Measurements from ENCODE around the gene ITGA2. TPM values are rescaled to one million over a fixed set of nuclear protein-coding genes. Genes with fewer than 3 reads are reported as not detected.

The ITGA2 gene
- polyA plus RNA-seq, 1 experiment: 71.9 TPM

DNA sequence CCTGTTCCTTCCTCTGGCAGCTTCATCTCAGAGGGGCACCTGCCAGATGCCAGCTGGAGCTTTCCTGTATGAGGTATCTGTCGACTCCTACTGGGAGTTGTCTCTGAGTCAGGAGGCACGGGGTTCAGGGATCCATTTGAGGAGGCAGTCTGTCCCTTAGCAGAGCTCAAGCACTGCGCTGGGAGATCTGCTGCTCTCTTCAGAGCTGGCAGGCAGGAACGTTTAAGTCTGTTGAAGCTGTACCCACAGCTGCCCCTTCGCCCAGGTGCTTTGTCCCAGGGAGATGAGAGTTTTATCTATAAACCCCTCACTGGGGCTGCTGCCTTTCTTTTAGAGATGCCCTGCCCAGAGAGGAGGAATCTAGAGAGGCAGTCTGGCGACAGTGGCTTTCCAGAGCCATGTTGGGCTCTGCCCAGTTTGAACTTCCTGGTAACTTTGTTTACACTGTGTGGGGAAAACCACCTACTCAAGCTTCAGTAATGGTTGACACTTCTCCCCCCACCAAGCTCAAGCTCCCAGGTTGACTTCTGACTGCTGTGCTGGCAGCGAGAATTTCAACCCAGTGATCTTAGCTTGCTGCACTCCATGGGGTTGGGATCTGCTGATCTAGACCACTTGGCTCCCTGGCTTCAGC lies 11.8 kb upstream of the ITGA2 start:
- Histone ChIP-seq H3K9me3 (ENCODE audit: control insufficient read depth, insufficient read depth, low read length) (peaks cover 18% of the 10 kb centered on the region; the same call in 1 of the 2 replicates), H3K27me3 (ENCODE audit: control insufficient read depth, insufficient read depth, low read length) (no peaks in the 10 kb centered on the region), H3K27ac (ENCODE audit: low read depth, low read length) (no peak overlapping the region), H3K4me3 (ENCODE audit: low read depth, low read length) (no peak overlapping the region)
- CTCF ChIA-PET: no interaction called here
- POLR2A ChIA-PET: no interaction called here
- TF ChIP-seq, protein P1, sequence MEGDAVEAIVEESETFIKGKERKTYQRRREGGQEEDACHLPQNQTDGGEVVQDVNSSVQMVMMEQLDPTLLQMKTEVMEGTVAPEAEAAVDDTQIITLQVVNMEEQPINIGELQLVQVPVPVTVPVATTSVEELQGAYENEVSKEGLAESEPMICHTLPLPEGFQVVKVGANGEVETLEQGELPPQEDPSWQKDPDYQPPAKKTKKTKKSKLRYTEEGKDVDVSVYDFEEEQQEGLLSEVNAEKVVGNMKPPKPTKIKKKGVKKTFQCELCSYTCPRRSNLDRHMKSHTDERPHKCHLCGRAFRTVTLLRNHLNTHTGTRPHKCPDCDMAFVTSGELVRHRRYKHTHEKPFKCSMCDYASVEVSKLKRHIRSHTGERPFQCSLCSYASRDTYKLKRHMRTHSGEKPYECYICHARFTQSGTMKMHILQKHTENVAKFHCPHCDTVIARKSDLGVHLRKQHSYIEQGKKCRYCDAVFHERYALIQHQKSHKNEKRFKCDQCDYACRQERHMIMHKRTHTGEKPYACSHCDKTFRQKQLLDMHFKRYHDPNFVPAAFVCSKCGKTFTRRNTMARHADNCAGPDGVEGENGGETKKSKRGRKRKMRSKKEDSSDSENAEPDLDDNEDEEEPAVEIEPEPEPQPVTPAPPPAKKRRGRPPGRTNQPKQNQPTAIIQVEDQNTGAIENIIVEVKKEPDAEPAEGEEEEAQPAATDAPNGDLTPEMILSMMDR (IDR thresholded peaks at IDR 0.05; ENCODE audit: low read depth, low read length): no peak
- no peak for DNase-seq (ENCODE audit: low read depth, low spot score)

DNA sequence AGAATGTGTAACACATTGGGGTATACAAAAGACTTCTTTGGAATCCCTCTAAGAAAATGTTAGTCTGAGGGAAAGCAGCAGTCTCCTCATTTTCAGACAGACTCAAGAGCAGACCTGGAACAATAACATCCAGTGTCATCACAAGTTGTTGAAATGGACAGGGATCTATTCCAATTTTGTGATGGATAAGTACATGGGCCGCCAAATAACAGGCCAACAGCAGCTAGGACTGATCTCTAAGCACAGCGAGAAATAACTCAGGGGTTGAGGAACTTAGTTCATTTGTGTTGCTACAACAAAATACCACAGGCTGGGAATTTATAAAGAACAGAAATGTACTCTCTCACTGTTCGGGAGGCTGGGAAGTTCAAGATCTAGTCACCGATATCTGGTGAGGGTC lies 7.6 kb upstream of the ITGA2 start:
- ChIA-PET POLR2A (no interaction called here), CTCF (no interaction called here)
- TF ChIP-seq, protein P1 (IDR thresholded peaks at IDR 0.05; ENCODE audit: low read depth, low read length): no peak
- H3K27me3 ChIP-seq (ENCODE audit: control insufficient read depth, insufficient read depth, low read length): no peaks in the 10 kb centered on the region
- DNase-seq (ENCODE audit: low read depth, low spot score): no peak
- no peak overlapping the region for H3K27ac ChIP-seq (ENCODE audit: low read depth, low read length)
- H3K9me3 ChIP-seq (ENCODE audit: control insufficient read depth, insufficient read depth, low read length): peaks cover 12% of the 10 kb centered on the region; the same call in 1 of the 2 replicates
- no peak overlapping the region for H3K4me3 ChIP-seq (ENCODE audit: low read depth, low read length)

DNA sequence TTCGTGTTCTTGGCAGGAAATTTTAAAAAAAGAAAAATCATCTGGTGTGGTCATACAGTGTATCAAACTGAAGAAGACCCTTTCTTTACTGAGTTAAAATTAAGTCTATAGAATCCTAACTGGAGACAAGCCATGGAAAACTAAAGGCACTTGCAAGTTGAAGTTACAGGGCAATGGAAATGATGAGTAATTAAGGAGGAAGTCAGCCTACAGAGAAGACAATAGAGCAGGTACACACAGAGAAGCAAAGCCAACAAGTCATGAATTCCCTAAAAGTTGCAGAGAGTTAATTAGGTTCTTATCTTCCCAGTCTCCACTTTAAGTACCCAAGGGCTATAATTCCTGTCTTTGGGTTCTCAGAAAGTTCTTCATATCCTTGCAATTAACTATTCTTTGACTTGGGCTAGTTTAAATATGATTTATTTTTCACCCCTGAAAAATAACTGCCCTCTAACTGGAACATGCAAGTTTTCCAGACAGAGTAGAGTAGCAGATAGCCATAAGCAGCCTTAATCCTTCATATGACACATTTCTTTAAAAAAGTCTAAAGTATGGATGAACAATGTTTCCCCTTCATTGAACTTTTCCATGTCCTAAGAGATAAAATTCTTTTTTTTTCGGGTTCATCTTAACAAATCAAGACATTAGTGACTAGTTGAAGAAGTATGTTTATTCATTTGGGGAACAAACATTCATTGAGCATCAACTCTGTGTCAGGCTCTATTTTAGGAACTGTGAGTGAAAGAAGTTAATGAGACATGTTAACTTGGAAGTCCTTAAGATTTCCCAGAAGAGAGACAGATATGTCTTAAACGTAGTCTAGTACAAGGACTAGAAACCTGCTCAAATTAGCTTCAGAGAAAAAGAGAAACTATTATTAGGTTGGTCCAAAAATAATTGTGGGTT lies 5.2 kb upstream of the ITGA2 start:
- H3K9me3 ChIP-seq (ENCODE audit: control insufficient read depth, insufficient read depth, low read length): no peaks in the 10 kb centered on the region
- ChIA-PET CTCF (no interaction called here), POLR2A (no interaction called here)
- no peak for DNase-seq (ENCODE audit: low read depth, low spot score)
- no peak overlapping the region for H3K27ac ChIP-seq (ENCODE audit: low read depth, low read length)
- TF ChIP-seq, protein P1 (IDR thresholded peaks at IDR 0.05; ENCODE audit: low read depth, low read length): no peak
- no peak overlapping the region for H3K4me3 ChIP-seq (ENCODE audit: low read depth, low read length)
- no peaks in the 10 kb centered on the region for H3K27me3 ChIP-seq (ENCODE audit: control insufficient read depth, insufficient read depth, low read length)

DNA sequence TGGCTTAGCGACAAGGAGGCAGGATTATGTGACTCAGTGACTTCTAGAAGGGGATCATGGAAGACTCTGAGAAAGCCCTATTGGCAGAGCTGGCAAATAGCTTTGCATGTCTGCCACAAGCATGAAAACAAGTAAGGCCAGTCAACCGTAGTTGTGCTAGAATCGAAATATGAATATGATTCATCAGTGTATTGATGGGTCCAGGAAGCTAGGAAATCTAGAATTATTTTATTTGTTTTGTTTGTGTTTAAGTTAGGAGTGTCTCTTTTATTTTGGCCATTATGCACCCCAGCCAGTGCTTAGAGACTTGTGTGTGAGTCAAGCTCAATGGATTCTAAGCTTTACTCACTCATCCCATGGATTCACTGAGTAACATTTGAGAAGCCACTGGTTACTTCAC lies 3.8 kb upstream of the ITGA2 start:
- ChIA-PET CTCF (interaction anchor here (0.7 to 1.9 kb wide), 4 partner anchors 35 to 136 kb away, joined by 3 to 13 read pairs (median 8); no protein-coding TSS in a partner anchor), POLR2A (no interaction called here)
- Histone ChIP-seq H3K27ac (ENCODE audit: low read depth, low read length) (no peak overlapping the region), H3K27me3 (ENCODE audit: control insufficient read depth, insufficient read depth, low read length) (no peaks in the 10 kb centered on the region), H3K4me3 (ENCODE audit: low read depth, low read length) (no peak overlapping the region), H3K9me3 (ENCODE audit: control insufficient read depth, insufficient read depth, low read length) (no peaks in the 10 kb centered on the region)
- TF ChIP-seq, protein P1 (IDR thresholded peaks at IDR 0.05; ENCODE audit: low read depth, low read length): no peak
- DNase-seq (ENCODE audit: low read depth, low spot score): no peak

Data from AG04450 (cell line).